ENCODE data around the gene TOB1. TPM values are rescaled to one million over a fixed set of nuclear protein-coding genes. Genes with fewer than 3 reads are reported as not detected.

TOB1 gene
- total and polyA plus RNA-seq, 2 donors (not counting 1 experiment from before 2014, with no cell fraction given), result 22.0 to 40.5 TPM

DNA sequence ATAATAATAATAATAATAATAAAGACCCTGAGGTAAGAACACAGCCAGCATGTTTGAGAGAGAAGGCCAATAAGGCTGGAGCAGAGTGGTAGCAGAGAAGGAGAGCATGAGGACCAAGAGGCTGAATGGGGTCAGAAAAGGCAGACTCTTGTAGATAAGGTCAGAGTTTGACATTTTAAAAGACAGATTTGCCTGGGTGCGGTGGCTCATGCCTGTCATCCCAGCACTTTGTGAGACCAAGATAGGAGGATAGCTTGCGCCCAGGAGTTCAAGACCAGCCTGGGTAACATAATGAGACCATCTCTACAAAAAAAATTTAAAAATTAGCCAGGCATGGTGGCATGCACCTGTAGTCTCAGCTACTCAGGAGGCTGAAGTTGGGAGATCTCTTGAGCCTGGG is 41.7 kb downstream of the TOB1 start:
- no peaks in the 10 kb centered on the region for H3K36me3 ChIP-seq (ENCODE audit: control insufficient read depth, insufficient read depth, low read length)
- H3K27me3 ChIP-seq (ENCODE audit: control insufficient read depth, insufficient read depth, low read length), result peaks cover 4% of the 10 kb centered on the region
- no peaks in the 10 kb centered on the region for H3K4me1 ChIP-seq (ENCODE audit: control insufficient read depth, extremely low read depth, insufficient read depth, low read length)
- H4K20me1 ChIP-seq (ENCODE audit: control insufficient read depth, extremely low read depth, insufficient read depth, low read length), result no peaks in the 10 kb centered on the region
- no peak overlapping the region for H3K4me3 ChIP-seq (replicated peaks in 1 of 4; ENCODE audit: control extremely low read depth in 1 of 4, insufficient read depth in 1 of 4, low read depth in 3 of 4, low read length in 4 of 4)
- H3K9me3 ChIP-seq (ENCODE audit: control insufficient read depth, insufficient read depth, low read depth, low read length), result no peaks in the 10 kb centered on the region
- H2AFZ ChIP-seq (ENCODE audit: low read length), result no peak overlapping the region
- DNase-seq (ENCODE audit: low read depth in 2 of 2), result no peak
- TF ChIP-seq, protein P1, sequence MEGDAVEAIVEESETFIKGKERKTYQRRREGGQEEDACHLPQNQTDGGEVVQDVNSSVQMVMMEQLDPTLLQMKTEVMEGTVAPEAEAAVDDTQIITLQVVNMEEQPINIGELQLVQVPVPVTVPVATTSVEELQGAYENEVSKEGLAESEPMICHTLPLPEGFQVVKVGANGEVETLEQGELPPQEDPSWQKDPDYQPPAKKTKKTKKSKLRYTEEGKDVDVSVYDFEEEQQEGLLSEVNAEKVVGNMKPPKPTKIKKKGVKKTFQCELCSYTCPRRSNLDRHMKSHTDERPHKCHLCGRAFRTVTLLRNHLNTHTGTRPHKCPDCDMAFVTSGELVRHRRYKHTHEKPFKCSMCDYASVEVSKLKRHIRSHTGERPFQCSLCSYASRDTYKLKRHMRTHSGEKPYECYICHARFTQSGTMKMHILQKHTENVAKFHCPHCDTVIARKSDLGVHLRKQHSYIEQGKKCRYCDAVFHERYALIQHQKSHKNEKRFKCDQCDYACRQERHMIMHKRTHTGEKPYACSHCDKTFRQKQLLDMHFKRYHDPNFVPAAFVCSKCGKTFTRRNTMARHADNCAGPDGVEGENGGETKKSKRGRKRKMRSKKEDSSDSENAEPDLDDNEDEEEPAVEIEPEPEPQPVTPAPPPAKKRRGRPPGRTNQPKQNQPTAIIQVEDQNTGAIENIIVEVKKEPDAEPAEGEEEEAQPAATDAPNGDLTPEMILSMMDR (conservative IDR thresholded peaks at IDR 0.05 in 1 of 2, IDR thresholded peaks at IDR 0.05 in 1 of 2; ENCODE audit: low read depth in 1 of 2, low read length in 2 of 2), result no peak
- TF ChIP-seq EZH2 (IDR thresholded peaks at IDR 0.05; ENCODE audit: low read length, missing control alignments), result no peak
- H3K27ac ChIP-seq (ENCODE audit: insufficient read depth, low read length), result no peak overlapping the region
- no peaks in the 10 kb centered on the region for H3K79me2 ChIP-seq (ENCODE audit: control insufficient read depth, insufficient read depth, low read length)
- H3K4me2 ChIP-seq (ENCODE audit: extremely low read depth, insufficient read depth, low read length), result no peak overlapping the region
- no peak overlapping the region for H3K9ac ChIP-seq (ENCODE audit: insufficient read depth, low read length)

DNA sequence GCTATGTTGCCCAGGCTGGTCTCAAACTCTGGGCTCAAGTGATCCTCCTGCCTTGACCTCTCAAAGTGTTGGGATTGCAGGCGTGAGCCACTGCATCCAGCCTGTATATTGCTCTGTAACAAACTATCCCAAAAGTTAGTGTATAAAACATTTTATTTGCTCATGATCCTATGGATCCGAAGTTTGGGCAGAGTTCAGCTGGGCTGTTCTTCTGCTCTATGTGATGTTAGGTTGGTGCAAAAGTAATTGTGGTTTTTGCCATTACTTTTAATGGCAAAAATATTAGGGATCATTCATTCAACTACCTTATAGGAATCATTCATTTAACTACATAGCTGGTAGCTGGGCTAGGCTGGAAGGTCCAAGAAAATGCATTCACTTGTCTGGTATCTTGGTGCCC is 43.6 kb downstream of the TOB1 start:
- Histone ChIP-seq H3K9ac (ENCODE audit: insufficient read depth, low read length) (no peak overlapping the region), H3K27ac (ENCODE audit: insufficient read depth, low read length) (no peak overlapping the region), H3K79me2 (ENCODE audit: control insufficient read depth, insufficient read depth, low read length) (no peaks in the 10 kb centered on the region), H3K4me1 (ENCODE audit: control insufficient read depth, extremely low read depth, insufficient read depth, low read length) (no peaks in the 10 kb centered on the region), H3K36me3 (ENCODE audit: control insufficient read depth, insufficient read depth, low read length) (no peaks in the 10 kb centered on the region), H3K4me2 (ENCODE audit: extremely low read depth, insufficient read depth, low read length) (no peak overlapping the region), H3K4me3 (replicated peaks in 1 of 4; ENCODE audit: control extremely low read depth in 1 of 4, insufficient read depth in 1 of 4, low read depth in 3 of 4, low read length in 4 of 4) (no peak overlapping the region), H3K9me3 (ENCODE audit: control insufficient read depth, insufficient read depth, low read depth, low read length) (no peaks in the 10 kb centered on the region), H4K20me1 (ENCODE audit: control insufficient read depth, extremely low read depth, insufficient read depth, low read length) (no peaks in the 10 kb centered on the region), H2AFZ (ENCODE audit: low read length) (no peak overlapping the region), H3K27me3 (ENCODE audit: control insufficient read depth, insufficient read depth, low read length) (peaks cover 4% of the 10 kb centered on the region)
- DNase-seq (ENCODE audit: low read depth in 2 of 2), result no peak
- TF ChIP-seq EZH2 (IDR thresholded peaks at IDR 0.05; ENCODE audit: low read length, missing control alignments), result no peak
- TF ChIP-seq, protein P1 (conservative IDR thresholded peaks at IDR 0.05 in 1 of 2, IDR thresholded peaks at IDR 0.05 in 1 of 2; ENCODE audit: low read depth in 1 of 2, low read length in 2 of 2), result no peak

DNA sequence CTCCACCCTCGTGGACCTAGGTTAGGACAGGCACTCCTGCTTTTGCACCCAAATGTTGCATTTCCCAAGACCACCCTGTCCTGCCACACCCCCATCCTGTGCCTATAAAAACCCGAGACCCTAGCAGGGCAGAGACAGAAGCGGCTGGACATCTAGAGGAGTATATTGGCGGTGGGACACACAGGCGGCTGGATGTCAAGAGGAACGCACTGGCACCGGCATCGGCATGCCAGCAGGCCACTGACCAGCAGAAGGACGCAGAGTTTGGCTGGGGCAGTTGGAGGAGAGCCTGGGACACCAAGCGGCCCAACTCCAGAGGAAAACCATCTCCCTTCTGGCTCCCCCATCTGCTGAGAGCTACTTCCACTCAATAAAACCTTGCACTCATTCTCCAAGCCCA is 45.5 kb downstream of the TOB1 start:
- Histone ChIP-seq H4K20me1 (ENCODE audit: control insufficient read depth, extremely low read depth, insufficient read depth, low read length) (no peaks in the 10 kb centered on the region), H3K36me3 (ENCODE audit: control insufficient read depth, insufficient read depth, low read length) (no peaks in the 10 kb centered on the region), H3K9ac (ENCODE audit: insufficient read depth, low read length) (no peak overlapping the region), H3K4me2 (ENCODE audit: extremely low read depth, insufficient read depth, low read length) (no peak overlapping the region), H2AFZ (ENCODE audit: low read length) (no peak overlapping the region), H3K4me3 (replicated peaks in 1 of 4; ENCODE audit: control extremely low read depth in 1 of 4, insufficient read depth in 1 of 4, low read depth in 3 of 4, low read length in 4 of 4) (no peak overlapping the region), H3K79me2 (ENCODE audit: control insufficient read depth, insufficient read depth, low read length) (no peaks in the 10 kb centered on the region), H3K9me3 (ENCODE audit: control insufficient read depth, insufficient read depth, low read depth, low read length) (no peaks in the 10 kb centered on the region), H3K27me3 (ENCODE audit: control insufficient read depth, insufficient read depth, low read length) (peaks cover 10% of the 10 kb centered on the region), H3K4me1 (ENCODE audit: control insufficient read depth, extremely low read depth, insufficient read depth, low read length) (no peaks in the 10 kb centered on the region), H3K27ac (ENCODE audit: insufficient read depth, low read length) (no peak overlapping the region)
- TF ChIP-seq, protein P1 (conservative IDR thresholded peaks at IDR 0.05 in 1 of 2, IDR thresholded peaks at IDR 0.05 in 1 of 2; ENCODE audit: low read depth in 1 of 2, low read length in 2 of 2), result no peak
- TF ChIP-seq EZH2 (IDR thresholded peaks at IDR 0.05; ENCODE audit: low read length, missing control alignments), result no peak
- DNase-seq (ENCODE audit: low read depth in 2 of 2), result no peak

Data from fibroblast of lung (primary cell).